Panc1 (cell line): ENCODE data around the gene CAMKK2. TPM values are rescaled to one million over a fixed set of nuclear protein-coding genes. Genes with fewer than 3 reads are reported as not detected.

Experiments used
- ATAC-seq: fragments of 200-7000 bp; cut with Tn5 transposase; 2 replicates; pipeline ENCODE4 v1.9.1; 2020; ENCODE audit warnings: mild to moderate bottlenecking, moderate library complexity
- BruUV-seq: library from RNA; stranded (reverse); fragments of 400-500 nt; replicated peaks from 2 replicates; lab custom pipeline; 2021; lab: Mats Ljungman, UMichigan
- CTCF ChIA-PET: fragments of 300-600 bp; sonication (Branson Sonifier 250); formaldehyde crosslinking; loops from one replicate; lab custom pipeline; 2022; ENCODE audit warnings: antibody characterized with exemption; lab: Charles Lee
- POLR2A ChIA-PET: fragments of 300-600 bp; sonication (Branson Sonifier 250); formaldehyde crosslinking; loops from one replicate; lab custom pipeline; 2022; ENCODE audit warnings: antibody characterized with exemption; lab: Charles Lee
- DNase-seq: peaks from one replicate; pipeline ENCODE4 v3.0.0-alpha.2; 2010; ENCODE audit warnings: low read depth, low spot score
- H3K27ac ChIP-seq: 2 replicates; pipeline ENCODE4 v1.5.1; 2011; ENCODE audit warnings: mild to moderate bottlenecking, low read length, inconsistent platforms
- H3K27me3 ChIP-seq: fragments of 200-500 bp; sonication (Bioruptor generic); 2 replicates; pipeline ENCODE4 v1.6.0; 2014; ENCODE audit warnings: low read length, inconsistent platforms; ENCODE audit not compliant: control insufficient read depth, insufficient read depth
- H3K36me3 ChIP-seq: fragments of 200-500 bp; sonication (Bioruptor generic); 2 replicates; pipeline ENCODE4 v1.5.1; 2014; ENCODE audit warnings: inconsistent platforms, mild to moderate bottlenecking, low read length, moderate library complexity; ENCODE audit not compliant: control insufficient read depth, insufficient read depth
- H3K4me1 ChIP-seq: 2 replicates; pipeline ENCODE4 v1.5.1; 2011; ENCODE audit warnings: inconsistent platforms, mild to moderate bottlenecking, low read length, moderate library complexity; ENCODE audit not compliant: control insufficient read depth, insufficient read depth
- H3K4me3 ChIP-seq, 2 experiments: 2 replicates each; pipeline ENCODE4 v1.5.1; 2011 to 2012; ENCODE audit warnings: low read depth in 2 of 2, low read length in 2 of 2, mild to moderate bottlenecking in 2 of 2, inconsistent platforms in 1 of 2, moderate library complexity in 1 of 2
- H3K9me3 ChIP-seq: fragments of 200-500 bp; sonication (Bioruptor generic); 2 replicates; pipeline ENCODE4 v1.5.1; 2014; ENCODE audit warnings: low read depth, mild to moderate bottlenecking, inconsistent platforms, low read length, moderate library complexity; ENCODE audit not compliant: control insufficient read depth, insufficient read depth
- POLR2AphosphoS5 ChIP-seq: IDR thresholded peaks from 2 replicates; pipeline ENCODE4 v1.6.1; 2012; ENCODE audit warnings: mild to moderate bottlenecking, low read depth, low read length, moderate library complexity
- SIN3A ChIP-seq: IDR thresholded peaks from 2 replicates; pipeline ENCODE4 v1.6.1; 2012; ENCODE audit warnings: low read depth, mild to moderate bottlenecking, low read length, moderate library complexity, borderline replicate concordance; ENCODE audit not compliant: insufficient read depth
- TCF7L2 ChIP-seq: IDR thresholded peaks from 2 replicates; pipeline ENCODE4 v1.6.1; 2011; ENCODE audit warnings: mild to moderate bottlenecking, low read depth, low read length, inconsistent platforms
- in situ Hi-C: cut with HindIII; loops from 2 replicates; pipeline ENCODE4 v1.10.0; 2016; ENCODE audit warnings: low sequenced_read_pairs, low pct_unique_long_range_greater_than_20kb
- intact Hi-C: fragments of 100-400 bp; cut with micrococcal nuclease; formaldehyde crosslinking; loops from one replicate; pipeline ENCODE4 v1.10.0; 2022; ENCODE audit not compliant: unreplicated experiment
- total RNA-seq: library from RNA; stranded (reverse); gene quantifications from one replicate; pipeline ENCODE4 v1.2.1, GENCODE V29; 2021; ENCODE audit not compliant: unreplicated experiment
- TF ChIP-seq, protein P1 (sequence below), 2 experiments: IDR thresholded peaks; 2 replicates each; pipeline ENCODE4 v1.6.1; 2011 to 2012; ENCODE audit warnings: low read depth in 2 of 2, control low read depth in 1 of 2, low read length in 1 of 2, mild to moderate bottlenecking in 1 of 2, moderate library complexity in 1 of 2; ENCODE audit not compliant: insufficient read depth in 1 of 2
- TF ChIP-seq, protein P2 (sequence below): fragments of 450-650 bp; IDR thresholded peaks from 2 replicates; pipeline ENCODE4 v1.5.1; 2017; ENCODE audit warnings: mild to moderate bottlenecking

Gene CAMKK2
- total RNA-seq, 1 experiment from 2014 or later = 37.8 TPM

DNA sequence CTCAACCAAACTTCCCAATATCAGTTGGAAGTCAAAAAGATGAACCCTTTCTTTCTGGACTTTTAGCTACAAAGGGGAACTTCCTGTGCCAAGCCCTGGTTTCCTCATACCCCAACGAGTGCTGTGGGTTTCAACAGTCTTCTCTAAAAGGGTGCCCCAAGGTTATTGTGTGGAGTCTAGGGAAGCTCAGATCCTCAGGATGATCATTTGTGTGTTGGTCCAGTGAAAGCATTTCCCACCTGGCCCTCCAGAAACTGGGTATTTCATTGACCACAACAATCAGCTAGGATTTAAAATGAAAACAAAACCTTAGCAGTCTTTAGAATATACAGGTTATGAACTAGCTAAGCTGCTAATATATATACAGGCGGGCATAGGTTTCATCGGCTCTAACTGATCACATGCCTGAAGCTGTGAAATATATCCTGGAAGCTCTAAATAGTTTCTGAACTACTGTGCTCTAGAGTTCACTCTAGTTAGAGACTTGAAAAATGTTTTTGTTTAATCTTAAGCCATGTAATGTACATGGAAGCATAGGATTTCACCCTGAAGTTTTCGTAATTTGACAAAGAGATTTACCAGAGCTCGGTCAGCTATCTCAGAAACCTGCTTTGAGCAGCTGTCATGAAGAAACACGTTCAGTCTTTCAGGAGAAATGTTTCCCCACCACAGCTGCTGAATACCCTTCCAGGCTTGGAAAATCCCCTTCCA is 57.0 kb downstream of the CAMKK2 start:
- CTCF ChIA-PET = interaction anchor here (0.6 kb wide), 1 partner anchor 213 kb away, joined by 10 read pairs; no protein-coding TSS in a partner anchor
- no peak for TF ChIP-seq SIN3A
- TF ChIP-seq, protein P1, sequence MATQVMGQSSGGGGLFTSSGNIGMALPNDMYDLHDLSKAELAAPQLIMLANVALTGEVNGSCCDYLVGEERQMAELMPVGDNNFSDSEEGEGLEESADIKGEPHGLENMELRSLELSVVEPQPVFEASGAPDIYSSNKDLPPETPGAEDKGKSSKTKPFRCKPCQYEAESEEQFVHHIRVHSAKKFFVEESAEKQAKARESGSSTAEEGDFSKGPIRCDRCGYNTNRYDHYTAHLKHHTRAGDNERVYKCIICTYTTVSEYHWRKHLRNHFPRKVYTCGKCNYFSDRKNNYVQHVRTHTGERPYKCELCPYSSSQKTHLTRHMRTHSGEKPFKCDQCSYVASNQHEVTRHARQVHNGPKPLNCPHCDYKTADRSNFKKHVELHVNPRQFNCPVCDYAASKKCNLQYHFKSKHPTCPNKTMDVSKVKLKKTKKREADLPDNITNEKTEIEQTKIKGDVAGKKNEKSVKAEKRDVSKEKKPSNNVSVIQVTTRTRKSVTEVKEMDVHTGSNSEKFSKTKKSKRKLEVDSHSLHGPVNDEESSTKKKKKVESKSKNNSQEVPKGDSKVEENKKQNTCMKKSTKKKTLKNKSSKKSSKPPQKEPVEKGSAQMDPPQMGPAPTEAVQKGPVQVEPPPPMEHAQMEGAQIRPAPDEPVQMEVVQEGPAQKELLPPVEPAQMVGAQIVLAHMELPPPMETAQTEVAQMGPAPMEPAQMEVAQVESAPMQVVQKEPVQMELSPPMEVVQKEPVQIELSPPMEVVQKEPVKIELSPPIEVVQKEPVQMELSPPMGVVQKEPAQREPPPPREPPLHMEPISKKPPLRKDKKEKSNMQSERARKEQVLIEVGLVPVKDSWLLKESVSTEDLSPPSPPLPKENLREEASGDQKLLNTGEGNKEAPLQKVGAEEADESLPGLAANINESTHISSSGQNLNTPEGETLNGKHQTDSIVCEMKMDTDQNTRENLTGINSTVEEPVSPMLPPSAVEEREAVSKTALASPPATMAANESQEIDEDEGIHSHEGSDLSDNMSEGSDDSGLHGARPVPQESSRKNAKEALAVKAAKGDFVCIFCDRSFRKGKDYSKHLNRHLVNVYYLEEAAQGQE (IDR thresholded peaks at IDR 0.05; ENCODE audit: insufficient read depth in 1 of 2, low read depth in 2 of 2, low read length in 1 of 2) = no peak
- TF ChIP-seq POLR2AphosphoS5 = no peak
- no peak for TF ChIP-seq TCF7L2
- TF ChIP-seq, protein P2, sequence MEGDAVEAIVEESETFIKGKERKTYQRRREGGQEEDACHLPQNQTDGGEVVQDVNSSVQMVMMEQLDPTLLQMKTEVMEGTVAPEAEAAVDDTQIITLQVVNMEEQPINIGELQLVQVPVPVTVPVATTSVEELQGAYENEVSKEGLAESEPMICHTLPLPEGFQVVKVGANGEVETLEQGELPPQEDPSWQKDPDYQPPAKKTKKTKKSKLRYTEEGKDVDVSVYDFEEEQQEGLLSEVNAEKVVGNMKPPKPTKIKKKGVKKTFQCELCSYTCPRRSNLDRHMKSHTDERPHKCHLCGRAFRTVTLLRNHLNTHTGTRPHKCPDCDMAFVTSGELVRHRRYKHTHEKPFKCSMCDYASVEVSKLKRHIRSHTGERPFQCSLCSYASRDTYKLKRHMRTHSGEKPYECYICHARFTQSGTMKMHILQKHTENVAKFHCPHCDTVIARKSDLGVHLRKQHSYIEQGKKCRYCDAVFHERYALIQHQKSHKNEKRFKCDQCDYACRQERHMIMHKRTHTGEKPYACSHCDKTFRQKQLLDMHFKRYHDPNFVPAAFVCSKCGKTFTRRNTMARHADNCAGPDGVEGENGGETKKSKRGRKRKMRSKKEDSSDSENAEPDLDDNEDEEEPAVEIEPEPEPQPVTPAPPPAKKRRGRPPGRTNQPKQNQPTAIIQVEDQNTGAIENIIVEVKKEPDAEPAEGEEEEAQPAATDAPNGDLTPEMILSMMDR = no peak
- ATAC-seq = no peak
- no peaks in the 10 kb centered on the region for H3K27me3 ChIP-seq
- no peaks in the 10 kb centered on the region for H3K4me1 ChIP-seq
- intact Hi-C loops = no loop called here
- POLR2A ChIA-PET = no interaction called here
- no peak overlapping the region for H3K27ac ChIP-seq
- no peak for DNase-seq
- BruUV-seq = no TSS peak
- in situ Hi-C loops = no loop called here
- H3K36me3 ChIP-seq = no peaks in the 10 kb centered on the region
- H3K9me3 ChIP-seq = no peaks in the 10 kb centered on the region
- no peak overlapping the region for H3K4me3 ChIP-seq

DNA sequence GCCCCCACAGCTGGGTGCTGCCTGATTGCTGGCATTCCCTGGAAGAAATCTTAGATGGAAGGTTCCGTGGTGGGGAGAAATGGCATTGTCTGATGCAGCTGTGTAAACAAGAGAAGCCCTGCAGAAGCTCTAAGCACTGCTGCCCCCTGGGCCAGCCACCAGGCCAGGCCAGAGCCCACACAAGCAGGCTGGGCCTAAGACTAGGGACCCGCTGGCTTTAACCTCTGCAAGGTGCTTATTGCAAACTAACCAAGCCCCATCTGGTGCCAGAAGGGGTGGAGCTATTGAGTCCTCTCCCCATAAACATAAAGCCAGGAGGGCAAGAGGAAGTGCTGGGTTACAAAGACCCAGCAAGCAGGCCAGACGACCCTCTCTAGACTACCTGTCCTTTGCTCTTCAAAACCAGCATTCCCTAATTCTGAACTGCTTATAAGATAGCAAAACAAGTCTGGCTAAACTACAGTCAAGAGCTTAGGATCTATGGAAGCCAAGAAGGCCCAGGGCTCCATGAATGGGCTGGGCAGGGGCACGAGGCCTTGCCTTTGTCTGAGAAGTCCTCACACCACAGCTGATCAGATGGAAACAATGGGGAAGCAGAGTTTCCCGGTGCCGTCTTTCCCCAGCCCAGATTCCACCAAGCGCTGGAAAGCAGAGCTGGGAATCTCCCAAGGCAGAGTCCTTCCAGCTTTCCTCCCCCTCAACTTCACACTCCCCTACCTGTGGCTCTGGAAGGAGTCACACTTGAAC is 57.7 kb downstream of the CAMKK2 start:
- no peak for ATAC-seq
- no peaks in the 10 kb centered on the region for H3K4me1 ChIP-seq
- no peak for DNase-seq
- CTCF ChIA-PET = no interaction called here
- no peaks in the 10 kb centered on the region for H3K9me3 ChIP-seq
- TF ChIP-seq POLR2AphosphoS5 = no peak
- TF ChIP-seq, protein P2 = no peak
- TF ChIP-seq, protein P1 (IDR thresholded peaks at IDR 0.05; ENCODE audit: insufficient read depth in 1 of 2, low read depth in 2 of 2, low read length in 1 of 2) = no peak
- no peak for TF ChIP-seq SIN3A
- no peak for TF ChIP-seq TCF7L2
- H3K27me3 ChIP-seq = no peaks in the 10 kb centered on the region
- no peak overlapping the region for H3K4me3 ChIP-seq
- no peaks in the 10 kb centered on the region for H3K36me3 ChIP-seq
- no TSS peak for BruUV-seq
- intact Hi-C loops = no loop called here
- H3K27ac ChIP-seq = no peak overlapping the region
- in situ Hi-C loops = no loop called here
- POLR2A ChIA-PET = interaction anchor here (0.6 kb wide), 1 partner anchor 79 kb away, joined by 10 read pairs; no protein-coding TSS in a partner anchor
